Fibroblast of upper back skin (primary cell): ENCODE results near the gene SEC62.
A peak's percentile ranks its signal among the peaks of the same experiment; 100 is the strongest.

Experiments
- DNase-seq: peaks from one replicate; pipeline ENCODE4 v3.0.0-alpha.2; 2013

SEC62 gene

GRCh38 chr3:169966428-169966950, at the start of gene SEC62:
Gene SEC62, plus strand, starts transcription at chr3:169966807. Its CDS starts 16 bp downstream, at chr3:169966823.
- peak; percentile 92 for DNase-seq

GRCh38 chr3:169923189-169923588, 43.4 kb upstream of the SEC62 start:
- DNase-seq, result peak; percentile 11

- no peak for DNase-seq
Observed at GRCh38 chr3:169923831-169924230, 42.8 kb upstream of the SEC62 start.

GRCh38 chr3:169929830-169930519, 36.6 kb upstream of the SEC62 start:
- no peak for DNase-seq

- DNase-seq, result no peak
Observed at GRCh38 chr3:169930843-169931242, 35.8 kb upstream of the SEC62 start.

GRCh38 chr3:169931747-169932520, 34.7 kb upstream of the SEC62 start:
- no peak for DNase-seq

GRCh38 chr3:169939320-169939719, 27.3 kb upstream of the SEC62 start:
- no peak for DNase-seq

GRCh38 chr3:169939751-169940150, 26.9 kb upstream of the SEC62 start:
- no peak for DNase-seq

- DNase-seq, result no peak
Observed at GRCh38 chr3:169940470-169941181, 26.0 kb upstream of the SEC62 start.

- no peak for DNase-seq
Observed at GRCh38 chr3:169945313-169945712, 21.3 kb upstream of the SEC62 start.

- DNase-seq, result no peak
Observed at GRCh38 chr3:169946336-169946735, 20.3 kb upstream of the SEC62 start.

- DNase-seq, result no peak
Observed at GRCh38 chr3:169948559-169949448, 17.8 kb upstream of the SEC62 start.

- no peak for DNase-seq
Observed at GRCh38 chr3:169952045-169952444, 14.6 kb upstream of the SEC62 start.

GRCh38 chr3:169953462-169954141, 13.0 kb upstream of the SEC62 start:
- no peak for DNase-seq

- DNase-seq, result no peak
Observed at GRCh38 chr3:169954142-169954756, 12.4 kb upstream of the SEC62 start.

- no peak for DNase-seq
Observed at GRCh38 chr3:169955406-169955805, 11.2 kb upstream of the SEC62 start.

GRCh38 chr3:169964176-169964575, 2.4 kb upstream of the SEC62 start:
- DNase-seq, result peak; percentile 28

- DNase-seq, result no peak
Observed at GRCh38 chr3:169965562-169966427, 812 bp upstream of the SEC62 start.

- DNase-seq, result peak; percentile 12
Observed at GRCh38 chr3:169966951-169967915, 626 bp downstream of the SEC62 start.
